ENCODE data around the gene CDC25C. TPM values are rescaled to one million over a fixed set of nuclear protein-coding genes. Genes with fewer than 3 reads are reported as not detected.
A peak's percentile ranks its signal among the peaks of the same experiment; 100 is the strongest.

CDC25C gene
- total and polyA plus RNA-seq, 9 of the 15 experiments (the other 6 are each of a cell fraction or from before 2014, with no cell fraction given), result 19.1 to 63.7 (median 31.9) TPM

DNA sequence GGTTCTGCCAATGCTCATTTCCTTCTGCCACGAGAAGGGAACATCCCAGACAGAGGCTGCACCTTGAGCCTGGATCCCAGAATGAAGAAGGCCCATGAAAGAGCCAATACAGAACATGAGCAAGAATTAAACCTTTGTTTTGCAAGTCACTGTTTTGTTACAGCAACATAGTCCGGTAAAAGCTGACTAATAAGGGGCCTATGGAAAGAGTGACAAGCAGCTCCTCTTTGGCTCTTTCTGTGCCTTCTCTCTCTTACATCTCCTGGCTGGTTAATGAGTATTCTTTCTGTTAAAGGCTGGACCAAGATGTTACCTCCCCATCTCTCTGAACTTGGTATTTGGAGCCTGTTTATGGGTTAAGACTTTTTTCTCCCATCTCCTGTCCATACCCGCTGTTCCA, 68.0 kb downstream of the CDC25C start (continued):
- TF ChIP-seq RAD21 (CRISPR knock-in tag; conservative IDR thresholded peaks at IDR 0.05 in 1 of 2, IDR thresholded peaks at IDR 0.05 in 1 of 2) (no peak), ZNF316 (IDR thresholded peaks at IDR 0.05) (peak; percentile 58; the same call in 1 of the 2 replicates), MAFG (tag; conservative IDR thresholded peaks at IDR 0.05) (peak; percentile 30; the same call in 1 of the 2 replicates)

DNA sequence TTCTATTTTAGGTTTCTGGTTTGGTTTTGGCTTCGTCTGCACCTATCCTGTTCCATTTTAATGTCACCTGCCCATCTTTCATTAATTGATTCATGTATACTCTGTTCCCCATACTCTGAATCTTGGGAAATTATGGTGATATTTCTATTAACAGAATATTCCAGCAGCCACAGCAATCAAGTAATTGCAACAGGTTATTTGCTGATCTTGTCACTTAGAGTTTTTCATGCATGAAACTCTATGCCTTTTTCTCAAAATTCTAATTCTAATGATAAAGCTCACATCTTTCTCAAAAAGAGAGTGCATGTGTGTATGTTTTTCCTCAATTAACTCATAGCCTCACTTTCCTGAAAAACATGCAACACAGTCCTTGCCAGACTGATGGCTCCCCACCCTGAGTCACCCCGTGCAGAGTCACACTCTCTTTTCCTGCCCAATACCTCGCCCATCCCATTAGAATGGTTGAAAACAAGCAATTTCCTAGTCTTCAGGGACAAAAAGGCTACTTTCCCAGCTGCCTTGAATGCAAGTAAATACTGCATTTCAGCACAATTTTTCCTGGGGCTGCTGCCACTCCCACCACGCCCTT, 72.8 kb downstream of the CDC25C start:
- Histone ChIP-seq H2AFZ (ENCODE audit: low read depth, low read length) (no peak overlapping the region), H3K27ac (ENCODE audit: extremely low read depth, low read depth, low read length) (no peak overlapping the region), H3K9me3 (replicated peaks; ENCODE audit: control insufficient read depth, insufficient read depth, low read depth, low read length) (no peaks in the 10 kb centered on the region), H3K27me3 (ENCODE audit: control insufficient read depth in 2 of 2, insufficient read depth in 2 of 2, low read length in 2 of 2) (peaks cover 15 to 31% of the 10 kb centered on the region in 2 experiments; a peak in 4 of 5 replicates), H4K20me1 (replicated peaks; ENCODE audit: control insufficient read depth, insufficient read depth, low read length) (no peaks in the 10 kb centered on the region), H3K9me1 (ENCODE audit: control insufficient read depth, insufficient read depth, low read length) (no peaks in the 10 kb centered on the region), H3K4me3 (no peak overlapping the region), H3K79me2 (ENCODE audit: control insufficient read depth, insufficient read depth, low read length) (no peaks in the 10 kb centered on the region), H3K9ac (ENCODE audit: insufficient read depth in 1 of 2, low read depth in 2 of 2, low read length in 2 of 2) (no peak overlapping the region), H3K36me3 (ENCODE audit: control insufficient read depth, insufficient read depth, low read length) (no peaks in the 10 kb centered on the region), H3K4me2 (ENCODE audit: insufficient read depth, low read length) (no peak overlapping the region), H3K4me1 (replicated peaks in 1 of 2; ENCODE audit: control insufficient read depth in 2 of 2, insufficient read depth in 2 of 2, low read length in 2 of 2) (peaks cover 0 to 6% of the 10 kb centered on the region in 2 experiments; a peak in 2 of 5 replicates)
- ChIA-PET CTCF (ENCODE audit: low intra/inter-chr PET ratio) (no interaction called here), POLR2A (interaction anchor here (1.1 kb wide), 2 partner anchors 17 to 73 kb away, joined by 4 to 8 read pairs; partner anchors contain the start of gene CDC25C)
- no peak for FAIRE-seq
- ATAC-seq, result no peak
- TF ChIP-seq C11orf30 (IDR thresholded peaks at IDR 0.05; ENCODE audit: low read depth) (peak; percentile 12; the same call in 1 of the 2 replicates), ZNF785 (CRISPR knock-in tag; IDR thresholded peaks at IDR 0.05) (no peak)
- BruUV-seq (replicated peaks), result no TSS peak
- in situ Hi-C loops (cut with MboI) (no loop called here), intact Hi-C loops (cut with micrococcal nuclease) (no loop called here)
- no peak for DNase-seq (ENCODE audit: extremely low read depth in 1 of 4, low spot score in 3 of 4)
- WGBS (ENCODE audit: insufficient coverage, low coverage, missing lambda C conversion rate), result 7% methylated on average over 4 of the region's 4 CpGs

All from K562 (cell line).